Hepatocyte (in vitro differentiated cells): Measurements from ENCODE around the gene PLEKHA7. TPM values are rescaled to one million over a fixed set of nuclear protein-coding genes. Genes with fewer than 3 reads are reported as not detected.

Source experiments
- DNase-seq: peaks from one replicate; pipeline ENCODE4 v3.0.0-alpha.2; 2016; ENCODE audit warnings: low spot score
- H2AFZ ChIP-seq: fragments of 200-600 bp; sonication (generic); 2 replicates; pipeline ENCODE4 v1.6.0; 2016; ENCODE audit warnings: antibody characterized with exemption, mild to moderate bottlenecking
- H3K27ac ChIP-seq: fragments of 200-600 bp; sonication (generic); 2 replicates; pipeline ENCODE4 v1.5.1; 2016; ENCODE audit warnings: mild to moderate bottlenecking
- H3K27me3 ChIP-seq: fragments of 200-600 bp; sonication (generic); 2 replicates; pipeline ENCODE4 v1.6.1; 2016
- H3K36me3 ChIP-seq: fragments of 200-600 bp; sonication (generic); replicated peaks from 2 replicates; pipeline ENCODE4 v1.5.1; 2016; ENCODE audit warnings: low read depth; ENCODE audit not compliant: insufficient read depth
- H3K4me1 ChIP-seq: fragments of 200-600 bp; sonication (generic); 2 replicates; pipeline ENCODE4 v1.5.1; 2016; ENCODE audit warnings: mild to moderate bottlenecking, moderate library complexity; ENCODE audit not compliant: insufficient read depth
- H3K4me2 ChIP-seq: fragments of 200-600 bp; sonication (generic); 2 replicates; pipeline ENCODE4 v1.6.0; 2016
- H3K4me3 ChIP-seq: fragments of 200-600 bp; sonication (generic); 2 replicates; pipeline ENCODE4 v1.5.1; 2016; ENCODE audit warnings: mild to moderate bottlenecking
- H3K79me2 ChIP-seq: fragments of 200-600 bp; sonication (generic); 2 replicates; pipeline ENCODE4 v1.6.0; 2017; ENCODE audit warnings: mild to moderate bottlenecking
- H3K9me2 ChIP-seq: fragments of 200-600 bp; sonication (generic); replicated peaks from 2 replicates; pipeline ENCODE4 v1.6.0; 2017; ENCODE audit warnings: mild to moderate bottlenecking; ENCODE audit not compliant: insufficient read depth
- H3K9me3 ChIP-seq: fragments of 200-600 bp; sonication (generic); 2 replicates; pipeline ENCODE4 v1.5.1; 2016; ENCODE audit warnings: low read depth, mild to moderate bottlenecking
- H4K20me1 ChIP-seq: fragments of 200-600 bp; sonication (generic); 2 replicates; pipeline ENCODE4 v1.6.0; 2016; ENCODE audit warnings: mild to moderate bottlenecking; ENCODE audit not compliant: insufficient read depth, poor library complexity, severe bottlenecking
- CTCF ChIP-seq: fragments of 200-600 bp; sonication (generic); IDR thresholded peaks from 2 replicates; pipeline ENCODE4 v1.5.1; 2016; ENCODE audit warnings: antibody characterized with exemption, mild to moderate bottlenecking; ENCODE audit not compliant: poor library complexity
- EZH2 ChIP-seq: fragments of 200-600 bp; sonication (generic); IDR thresholded peaks from 2 replicates; pipeline ENCODE4 v1.6.1; 2016; ENCODE audit warnings: antibody characterized with exemption, mild to moderate bottlenecking, borderline replicate concordance
- EZH2phosphoT487 ChIP-seq: fragments of 200-600 bp; sonication (generic); IDR thresholded peaks from one replicate; pipeline ENCODE4 v1.6.1; 2018; ENCODE audit warnings: antibody characterized with exemption, mild to moderate bottlenecking, low read depth, moderate library complexity; ENCODE audit not compliant: unreplicated experiment, severe bottlenecking
- WGBS: methylation state at CpG from one replicate; pipeline ENCODE4 v1.1.6; 2016; ENCODE audit warnings: low lambda C conversion rate; ENCODE audit errors: missing lambda C conversion rate; 5-methylcytosine and 5-hydroxymethylcytosine counted together
- polyA plus RNA-seq: library from polyadenylated mRNA; unstranded; fragments of >200 nt; fragmentation: Nextera tagmentation; extraction: Ambion mirVana; gene quantifications from 2 replicates; pipeline ENCODE4 v1.2.1, GENCODE V29; 2016
- total RNA-seq: library from RNA; depleted of rRNA; stranded (reverse); fragments of >200 nt; gene quantifications from 2 replicates; pipeline ENCODE4 v1.2.3, GENCODE V29; 2014

PLEKHA7 gene
- total and polyA plus RNA-seq, 2 experiments from 2014 or later = 16.7 to 35.6 TPM

GRCh38 chr11:16758382-16759024 is 255.7 kb downstream of the PLEKHA7 start:
- TF ChIP-seq EZH2phosphoT487 (no peak), EZH2 (no peak), CTCF (no peak)
- 95% methylated on average over 4 of the region's 4 CpGs for WGBS
- no peak overlapping the region for H3K4me3 ChIP-seq
- no peaks in the 10 kb centered on the region for H4K20me1 ChIP-seq
- DNase-seq = no peak
- H3K4me2 ChIP-seq = no peak overlapping the region
- no peak overlapping the region for H3K27ac ChIP-seq
- no peaks in the 10 kb centered on the region for H3K9me2 ChIP-seq
- no peaks in the 10 kb centered on the region for H3K79me2 ChIP-seq
- no peaks in the 10 kb centered on the region for H3K4me1 ChIP-seq
- H2AFZ ChIP-seq = no peak overlapping the region
- H3K9me3 ChIP-seq = no peaks in the 10 kb centered on the region
- no peaks in the 10 kb centered on the region for H3K36me3 ChIP-seq
- no peaks in the 10 kb centered on the region for H3K27me3 ChIP-seq

- Histone ChIP-seq H4K20me1 (peaks cover 36% of the 10 kb centered on the region), H3K79me2 (peaks cover 37% of the 10 kb centered on the region), H3K36me3 (no peaks in the 10 kb centered on the region), H3K4me2 (no peak overlapping the region), H3K27ac (no peak overlapping the region), H2AFZ (no peak overlapping the region), H3K9me3 (no peaks in the 10 kb centered on the region), H3K9me2 (no peaks in the 10 kb centered on the region), H3K4me3 (no peak overlapping the region), H3K27me3 (no peaks in the 10 kb centered on the region), H3K4me1 (no peaks in the 10 kb centered on the region)
- DNase-seq = no peak
- TF ChIP-seq EZH2 (no peak), EZH2phosphoT487 (no peak), CTCF (no peak)
- WGBS = 38% methylated on average over 1 of the region's 1 CpG
These were observed 263.8 kb downstream of the PLEKHA7 start for GRCh38 chr11:16750417-16750816.

GRCh38 chr11:16749666-16750065 is 264.5 kb downstream of the PLEKHA7 start:
- no peaks in the 10 kb centered on the region for H3K9me3 ChIP-seq
- H3K36me3 ChIP-seq = no peaks in the 10 kb centered on the region
- 93% methylated on average over 2 of the region's 2 CpGs for WGBS
- H3K27ac ChIP-seq = no peak overlapping the region
- H4K20me1 ChIP-seq = peaks cover 44% of the 10 kb centered on the region
- H3K4me3 ChIP-seq = no peak overlapping the region
- no peaks in the 10 kb centered on the region for H3K27me3 ChIP-seq
- H3K4me1 ChIP-seq = no peaks in the 10 kb centered on the region
- no peak overlapping the region for H3K4me2 ChIP-seq
- H2AFZ ChIP-seq = no peak overlapping the region
- H3K79me2 ChIP-seq = peaks cover 45% of the 10 kb centered on the region
- no peaks in the 10 kb centered on the region for H3K9me2 ChIP-seq
- no peak for DNase-seq
- no peak for TF ChIP-seq EZH2phosphoT487
- TF ChIP-seq EZH2 = no peak

- no peaks in the 10 kb centered on the region for H3K9me3 ChIP-seq
- H2AFZ ChIP-seq = no peak overlapping the region
- peaks cover 50% of the 10 kb centered on the region for H4K20me1 ChIP-seq
- no peaks in the 10 kb centered on the region for H3K36me3 ChIP-seq
- H3K9me2 ChIP-seq = no peaks in the 10 kb centered on the region
- H3K27ac ChIP-seq = no peak overlapping the region
- H3K4me3 ChIP-seq = no peak overlapping the region
- H3K4me2 ChIP-seq = no peak overlapping the region
- TF ChIP-seq EZH2 = no peak
- TF ChIP-seq EZH2phosphoT487 = no peak
- TF ChIP-seq CTCF = no peak
- 100% methylated on average over 1 of the region's 1 CpG for WGBS
- DNase-seq = no peak
- no peaks in the 10 kb centered on the region for H3K27me3 ChIP-seq
- peaks cover 51% of the 10 kb centered on the region for H3K79me2 ChIP-seq
- no peaks in the 10 kb centered on the region for H3K4me1 ChIP-seq
These were observed 265.1 kb downstream of the PLEKHA7 start for GRCh38 chr11:16749092-16749491.
